GM21529 (cell line): ENCODE measurements around the gene VPS11.
A peak's percentile ranks its signal among the peaks of the same experiment; 100 is the strongest.

Source experiments
- ATAC-seq: cut with Tn5 transposase; IDR thresholded peaks from one replicate; pipeline ENCODE4 v1.9.1; 2021; ENCODE audit not compliant: unreplicated experiment

Gene VPS11

GRCh38 chr11:119078675-119079420 lies 11.2 kb downstream of the VPS11 start:
- ATAC-seq: no peak

DNA sequence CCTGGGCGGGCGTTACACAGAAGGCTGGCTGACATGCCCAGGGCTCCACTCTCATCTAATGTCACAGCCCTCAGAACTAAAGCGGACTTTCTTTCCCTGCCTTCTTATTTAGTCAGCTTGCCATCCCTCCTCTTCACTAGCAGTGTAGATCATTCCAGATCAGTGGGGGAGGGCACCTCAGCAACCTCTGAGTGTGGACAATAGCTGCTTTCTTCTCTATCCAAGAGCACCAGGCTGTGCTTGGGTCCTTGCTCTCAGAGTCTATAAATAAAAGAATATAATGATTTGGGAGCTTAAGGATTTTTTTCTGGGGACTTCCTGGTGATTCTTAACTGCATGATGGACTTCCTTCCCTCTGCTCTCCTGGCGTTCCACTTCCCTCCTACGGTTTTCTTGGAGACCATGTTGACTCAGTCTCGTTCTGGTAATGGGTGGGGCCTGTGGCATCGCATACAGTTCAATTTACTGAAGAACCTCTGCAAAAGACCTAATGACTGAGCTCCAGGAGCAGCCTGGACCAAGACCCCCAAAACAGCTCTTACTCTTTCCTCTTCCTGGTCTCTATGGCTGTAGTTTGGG lies 14.2 kb downstream of the VPS11 start:
- ATAC-seq: no peak

DNA sequence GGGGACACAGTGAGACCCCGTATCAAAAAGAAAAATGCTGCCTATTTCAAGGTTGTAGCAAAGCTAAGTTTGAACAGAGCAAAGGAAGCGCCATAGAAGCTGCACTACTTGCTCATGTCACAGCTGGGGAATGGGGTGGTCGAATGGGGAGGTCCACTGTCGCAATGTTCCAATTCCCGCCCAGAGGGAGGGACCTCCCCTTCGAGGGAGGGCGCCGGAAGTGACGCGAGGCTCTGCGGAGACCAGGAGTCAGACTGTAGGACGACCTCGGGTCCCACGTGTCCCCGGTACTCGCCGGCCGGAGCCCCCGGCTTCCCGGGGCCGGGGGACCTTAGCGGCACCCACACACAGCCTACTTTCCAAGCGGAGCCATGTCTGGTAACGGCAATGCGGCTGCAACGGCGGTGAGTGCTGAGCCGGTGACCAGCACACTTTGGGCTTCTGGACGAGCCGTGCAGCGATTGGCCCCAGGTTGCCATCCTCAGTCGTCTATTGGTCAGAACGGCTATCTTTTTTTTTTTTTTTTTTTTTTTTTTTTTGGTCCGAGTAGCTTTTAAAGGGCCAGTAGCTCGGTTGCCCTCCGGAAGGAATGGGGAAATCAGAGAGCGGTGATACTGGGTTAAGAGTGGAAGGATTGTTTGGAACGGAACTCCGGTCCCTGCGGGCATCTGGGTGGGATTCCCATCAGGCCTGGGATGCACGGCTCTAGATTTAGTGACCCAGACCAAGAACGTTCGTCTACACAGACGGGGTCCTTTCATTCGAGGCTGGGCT lies 17.2 kb downstream of the VPS11 start, which contains the start of gene HMBS:
Gene HMBS, plus strand, starts transcription at position 219 of the 774 bp plus-strand sequence. Its CDS starts 153 bp downstream, at position 372.
- peak; percentile 86 for ATAC-seq

DNA sequence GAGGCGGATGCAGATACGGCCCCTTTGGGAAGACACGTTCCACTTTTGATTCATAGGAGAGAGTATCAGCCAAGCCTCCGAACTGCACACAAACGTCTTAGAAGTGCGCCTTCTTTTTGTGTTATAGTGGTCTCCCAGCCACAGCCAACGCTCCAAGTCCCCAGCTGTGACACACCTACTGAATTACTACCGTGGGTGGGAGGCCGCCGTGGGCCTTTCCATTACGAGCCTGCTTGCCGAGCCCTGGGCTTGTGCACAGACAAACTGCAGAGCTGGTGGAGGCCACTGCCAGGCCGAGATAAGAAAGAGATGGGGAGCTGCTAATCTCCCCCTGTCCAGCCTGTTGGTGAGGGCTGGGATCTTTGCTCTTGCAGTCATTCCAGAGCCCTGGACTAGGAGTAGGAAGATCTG lies 17.8 kb downstream of the VPS11 start:
- ATAC-seq: peak; percentile 23

GRCh38 chr11:119087123-119087522 lies 19.5 kb downstream of the VPS11 start:
- ATAC-seq: no peak

DNA sequence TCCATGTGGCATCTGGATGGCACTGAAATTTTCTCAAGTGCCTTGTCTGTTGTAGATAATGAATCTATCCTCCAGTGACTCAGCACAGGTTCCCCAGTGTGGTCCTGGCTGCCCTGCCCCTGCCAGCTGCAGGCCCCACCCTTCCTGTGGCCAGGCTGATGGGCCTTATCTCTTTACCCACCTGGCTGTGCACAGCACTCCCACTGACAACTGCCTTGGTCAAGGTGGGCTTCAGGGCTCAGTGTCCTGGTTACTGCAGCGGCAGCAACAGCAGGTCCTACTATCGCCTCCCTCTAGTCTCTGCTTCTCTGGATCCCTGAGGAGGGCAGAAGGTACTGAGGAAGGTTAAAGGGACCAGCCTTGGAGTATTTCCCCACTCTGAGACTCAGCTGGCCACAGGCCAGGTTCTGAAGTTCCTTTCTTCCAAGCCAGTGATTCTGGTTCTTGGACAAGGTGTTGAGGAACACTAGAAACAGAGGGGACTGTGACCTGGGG lies 20.2 kb downstream of the VPS11 start:
- no peak for ATAC-seq

DNA sequence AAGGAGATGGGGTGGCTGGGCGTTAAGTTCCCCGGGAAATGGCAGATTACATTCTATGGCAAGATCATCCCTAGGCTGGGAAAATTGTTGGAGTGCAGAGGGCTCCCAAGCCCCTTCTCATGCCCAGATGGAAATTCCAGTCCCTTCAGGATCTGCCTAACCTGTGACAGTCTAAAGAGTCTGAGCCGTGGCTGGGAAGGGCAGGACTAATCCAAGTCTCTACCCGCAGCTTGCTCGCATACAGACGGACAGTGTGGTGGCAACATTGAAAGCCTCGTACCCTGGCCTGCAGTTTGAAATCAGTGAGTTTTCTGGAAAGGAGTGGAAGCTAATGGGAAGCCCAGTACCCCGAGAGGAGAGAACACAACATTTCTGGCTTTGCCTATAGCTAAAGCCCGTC lies 20.8 kb downstream of the VPS11 start:
- no peak for ATAC-seq

- no peak for ATAC-seq
Observed at GRCh38 chr11:119089319-119089718, 21.7 kb downstream of the VPS11 start.

GRCh38 chr11:119091178-119091577 lies 23.6 kb downstream of the VPS11 start:
- no peak for ATAC-seq

GRCh38 chr11:119091966-119092879 lies 24.6 kb downstream of the VPS11 start:
- ATAC-seq: no peak

DNA sequence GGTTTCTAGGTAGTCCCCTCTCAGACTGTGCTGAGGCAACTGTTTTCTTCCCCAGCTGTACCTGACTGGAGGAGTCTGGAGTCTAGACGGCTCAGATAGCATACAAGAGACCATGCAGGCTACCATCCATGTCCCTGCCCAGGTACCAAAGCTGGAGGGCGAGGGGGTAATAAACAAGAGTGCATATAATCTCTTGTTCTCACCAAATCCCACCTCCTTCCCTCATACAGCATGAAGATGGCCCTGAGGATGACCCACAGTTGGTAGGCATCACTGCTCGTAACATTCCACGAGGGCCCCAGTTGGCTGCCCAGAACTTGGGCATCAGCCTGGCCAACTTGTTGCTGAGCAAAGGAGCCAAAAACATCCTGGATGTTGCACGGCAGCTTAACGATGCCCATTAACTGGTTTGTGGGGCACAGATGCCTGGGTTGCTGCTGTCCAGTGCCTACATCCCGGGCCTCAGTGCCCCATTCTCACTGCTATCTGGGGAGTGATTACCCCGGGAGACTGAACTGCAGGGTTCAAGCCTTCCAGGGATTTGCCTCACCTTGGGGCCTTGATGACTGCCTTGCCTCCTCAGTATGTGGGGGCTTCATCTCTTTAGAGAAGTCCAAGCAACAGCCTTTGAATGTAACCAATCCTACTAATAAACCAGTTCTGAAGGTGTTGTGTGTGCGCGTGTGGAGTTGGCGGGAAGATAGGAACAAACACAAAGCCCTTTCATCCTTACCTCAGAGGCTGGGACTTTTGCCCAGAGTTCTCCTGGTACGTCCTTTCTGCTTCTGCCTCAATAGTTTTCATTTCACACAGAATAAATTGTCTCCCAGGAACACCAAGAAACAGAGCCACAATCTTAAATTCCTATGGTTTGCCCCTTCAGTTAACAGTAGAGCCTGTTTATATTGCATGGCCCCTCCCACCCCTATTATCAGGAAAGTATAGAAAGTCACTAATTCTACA lies 25.5 kb downstream of the VPS11 start:
- ATAC-seq: no peak

DNA sequence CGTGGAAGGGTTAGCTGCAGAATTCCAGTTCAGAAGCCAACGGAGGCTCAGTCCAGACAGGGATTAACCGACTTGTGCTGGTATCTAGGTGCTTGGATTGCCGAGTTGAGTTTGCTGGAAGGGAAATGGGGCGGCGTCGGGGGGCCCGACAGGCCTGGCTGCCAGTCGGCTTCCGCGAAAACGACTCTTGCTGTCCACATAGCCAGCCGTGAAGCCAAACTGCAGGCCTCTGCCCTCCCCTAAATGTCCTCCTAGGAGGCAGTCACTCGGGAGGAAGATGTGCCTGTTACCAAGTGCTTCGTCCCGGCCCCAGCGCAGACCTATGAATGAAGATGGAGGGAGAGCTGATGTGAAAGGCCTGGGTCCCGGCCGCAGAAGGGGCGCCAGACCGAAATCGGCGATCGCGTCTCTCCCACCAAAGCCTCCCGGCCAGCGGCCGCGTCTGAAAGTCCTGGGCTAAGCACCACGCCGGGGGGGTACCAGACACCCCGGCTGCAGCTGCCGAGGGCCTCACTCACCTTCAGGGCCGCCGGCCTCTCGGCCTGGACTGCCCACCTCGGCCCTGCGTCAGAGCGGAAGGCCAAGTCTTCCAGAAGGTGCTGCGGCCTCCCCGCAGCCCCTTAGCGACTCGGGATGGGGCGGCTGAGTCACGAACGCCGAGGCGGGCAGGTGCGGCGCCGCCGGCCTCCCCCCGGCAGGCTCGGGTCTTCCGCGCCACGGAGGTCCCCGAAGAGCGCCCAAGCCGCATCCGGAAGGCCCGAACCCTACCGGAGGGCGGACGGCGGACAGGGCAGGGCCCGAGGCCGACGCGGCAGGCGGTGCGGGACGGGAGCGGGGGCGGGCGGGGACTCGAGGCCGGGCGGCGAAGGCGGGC lies 26.6 kb downstream of the VPS11 start:
- ATAC-seq: peak; percentile 1

GRCh38 chr11:119094816-119095065 lies 27.1 kb downstream of the VPS11 start:
- ATAC-seq: peak; percentile 34

GRCh38 chr11:119095066-119095880 lies 27.7 kb downstream of the VPS11 start:
- ATAC-seq: peak; percentile 84

GRCh38 chr11:119099711-119100110 lies 32.1 kb downstream of the VPS11 start:
- no peak for ATAC-seq

DNA sequence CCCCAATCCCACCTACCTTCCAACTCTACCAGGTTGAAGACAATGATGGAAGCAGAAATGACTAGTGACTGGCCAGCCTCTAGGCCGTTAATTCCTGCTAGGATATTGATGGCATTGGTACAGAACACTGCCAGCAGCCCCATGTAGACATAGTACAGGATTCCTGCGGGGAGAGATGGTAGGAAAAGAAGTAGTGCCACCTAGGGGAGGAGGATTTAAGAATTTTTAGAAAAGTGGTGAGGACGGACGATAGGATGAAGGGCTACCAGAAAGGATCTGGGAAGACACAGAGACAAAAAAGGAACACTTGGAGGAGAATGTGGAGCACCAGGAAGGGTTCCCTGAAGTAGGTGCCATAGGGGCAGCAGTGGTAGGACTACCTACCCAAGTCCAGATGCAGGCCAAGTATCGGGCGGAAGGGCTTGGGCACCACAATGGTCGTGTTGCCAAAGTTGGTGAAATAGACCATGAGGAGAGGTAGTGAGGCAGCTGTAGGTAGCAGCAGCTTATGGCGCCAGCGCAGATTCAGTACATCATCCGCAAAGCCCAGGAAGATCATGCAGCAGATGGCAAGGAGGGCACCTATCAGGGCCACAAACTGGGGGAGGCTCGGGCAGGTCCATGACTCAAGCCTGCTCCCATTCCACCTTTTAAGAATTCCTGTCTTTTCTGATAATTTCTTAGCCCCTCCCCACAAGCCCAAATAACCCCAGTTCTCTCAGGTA lies 32.8 kb downstream of the VPS11 start:
- ATAC-seq: no peak

- peak; percentile 11 for ATAC-seq
Observed at GRCh38 chr11:119100994-119101758, 33.6 kb downstream of the VPS11 start.
